ENCODE results near the gene ZBTB24.

GRCh38 chr6:109469591-109470189 lies 13.3 kb downstream of the ZBTB24 start:
- no peak for TF ChIP-seq NRL (CRISPR knock-in tag; IDR thresholded peaks at IDR 0.05; ENCODE audit: borderline replicate concordance)
- TF ChIP-seq, protein P1, sequence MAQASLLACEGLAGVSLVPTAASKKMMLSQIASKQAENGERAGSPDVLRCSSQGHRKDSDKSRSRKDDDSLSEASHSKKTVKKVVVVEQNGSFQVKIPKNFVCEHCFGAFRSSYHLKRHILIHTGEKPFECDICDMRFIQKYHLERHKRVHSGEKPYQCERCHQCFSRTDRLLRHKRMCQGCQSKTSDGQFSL (CRISPR knock-in tag; IDR thresholded peaks at IDR 0.05) = no peak
- TF ChIP-seq, protein P2, sequence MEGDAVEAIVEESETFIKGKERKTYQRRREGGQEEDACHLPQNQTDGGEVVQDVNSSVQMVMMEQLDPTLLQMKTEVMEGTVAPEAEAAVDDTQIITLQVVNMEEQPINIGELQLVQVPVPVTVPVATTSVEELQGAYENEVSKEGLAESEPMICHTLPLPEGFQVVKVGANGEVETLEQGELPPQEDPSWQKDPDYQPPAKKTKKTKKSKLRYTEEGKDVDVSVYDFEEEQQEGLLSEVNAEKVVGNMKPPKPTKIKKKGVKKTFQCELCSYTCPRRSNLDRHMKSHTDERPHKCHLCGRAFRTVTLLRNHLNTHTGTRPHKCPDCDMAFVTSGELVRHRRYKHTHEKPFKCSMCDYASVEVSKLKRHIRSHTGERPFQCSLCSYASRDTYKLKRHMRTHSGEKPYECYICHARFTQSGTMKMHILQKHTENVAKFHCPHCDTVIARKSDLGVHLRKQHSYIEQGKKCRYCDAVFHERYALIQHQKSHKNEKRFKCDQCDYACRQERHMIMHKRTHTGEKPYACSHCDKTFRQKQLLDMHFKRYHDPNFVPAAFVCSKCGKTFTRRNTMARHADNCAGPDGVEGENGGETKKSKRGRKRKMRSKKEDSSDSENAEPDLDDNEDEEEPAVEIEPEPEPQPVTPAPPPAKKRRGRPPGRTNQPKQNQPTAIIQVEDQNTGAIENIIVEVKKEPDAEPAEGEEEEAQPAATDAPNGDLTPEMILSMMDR (CRISPR knock-in tag; IDR thresholded peaks at IDR 0.05) = no peak
- TF ChIP-seq MYC (CRISPR knock-in tag; IDR thresholded peaks at IDR 0.05; ENCODE audit: borderline replicate concordance) = no peak
- TF ChIP-seq ZNF282 (IDR thresholded peaks at IDR 0.05; ENCODE audit: partially characterized antibody) = no peak
